Uterus (tissue), 4 donors: ENCODE results near the gene POLD3. TPM values are rescaled to one million over a fixed set of nuclear protein-coding genes. Genes with fewer than 3 reads are reported as not detected.

ENCODE experiments used
- DNase-seq, 2 donors: peaks; one replicate each; pipeline ENCODE4 v3.0.0-alpha.2; 2019 to 2020
- H3K27ac ChIP-seq, 2 donors: fragments of 200-600 bp; sonication (generic); 1 replicate in 1 of 2; 2 replicates in 1 of 2; pipeline ENCODE4 v1.5.1; 2016 to 2018
- H3K27me3 ChIP-seq, 2 donors: fragments of 200-600 bp; sonication (generic); one replicate each; pipeline ENCODE4 v1.5.1; 2018 to 2019; ENCODE audit warnings: control low read depth in 1 of 2
- H3K36me3 ChIP-seq, 2 donors: fragments of 200-600 bp; sonication (generic); one replicate each; pipeline ENCODE4 v1.5.1; 2019; ENCODE audit warnings: control low read depth in 1 of 2
- H3K4me1 ChIP-seq, 2 donors: fragments of 200-600 bp; sonication (generic); one replicate each; pipeline ENCODE4 v1.5.1; 2018 to 2019; ENCODE audit warnings: control low read depth in 1 of 2
- H3K4me3 ChIP-seq, 2 donors: fragments of 200-600 bp; sonication (generic); 1 replicate in 1 of 2; 2 replicates in 1 of 2; pipeline ENCODE4 v1.5.1; 2018 to 2019; ENCODE audit warnings: mild to moderate bottlenecking in 1 of 2
- H3K9me3 ChIP-seq, 2 donors: fragments of 200-600 bp; sonication (generic); one replicate each; pipeline ENCODE4 v1.5.1; 2019; ENCODE audit warnings: control low read depth in 1 of 2
- CTCF ChIP-seq, 4 experiments: fragments of 200-600 bp in 2 of 4; fragments of 450-650 bp in 2 of 4; sonication (generic) in 2 of 4; IDR thresholded peaks; one replicate each; pipeline ENCODE4 v1.5.1; 2016 to 2019; ENCODE audit warnings: antibody characterized with exemption in 4 of 4, mild to moderate bottlenecking in 2 of 4, moderate library complexity in 1 of 4
- POLR2A ChIP-seq, 2 donors: fragments of 450-650 bp; IDR thresholded peaks; one replicate each; pipeline ENCODE4 v1.6.1; 2016; ENCODE audit warnings: antibody characterized with exemption in 2 of 2, mild to moderate bottlenecking in 1 of 2, moderate library complexity in 1 of 2
- intact Hi-C: fragments of 100-400 bp; cut with DNase I; formaldehyde crosslinking; loops from one replicate; pipeline ENCODE4 v1.15.1; 2023; ENCODE audit warnings: low total_unique reads
- total RNA-seq, 4 donors: library from RNA; depleted of rRNA in 3 of 4; stranded (reverse); fragments of >200 nt in 3 of 4; gene quantifications; one replicate each; pipeline versions ENCODE4 v1.1.0 to v1.2.4, GENCODE V29; 2014 to 2023
- donor health status: DM: yes; HTN: yes; CAD: no.

Gene POLD3, protein sequence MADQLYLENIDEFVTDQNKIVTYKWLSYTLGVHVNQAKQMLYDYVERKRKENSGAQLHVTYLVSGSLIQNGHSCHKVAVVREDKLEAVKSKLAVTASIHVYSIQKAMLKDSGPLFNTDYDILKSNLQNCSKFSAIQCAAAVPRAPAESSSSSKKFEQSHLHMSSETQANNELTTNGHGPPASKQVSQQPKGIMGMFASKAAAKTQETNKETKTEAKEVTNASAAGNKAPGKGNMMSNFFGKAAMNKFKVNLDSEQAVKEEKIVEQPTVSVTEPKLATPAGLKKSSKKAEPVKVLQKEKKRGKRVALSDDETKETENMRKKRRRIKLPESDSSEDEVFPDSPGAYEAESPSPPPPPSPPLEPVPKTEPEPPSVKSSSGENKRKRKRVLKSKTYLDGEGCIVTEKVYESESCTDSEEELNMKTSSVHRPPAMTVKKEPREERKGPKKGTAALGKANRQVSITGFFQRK
- total RNA-seq, result 10 to 100 TPM; 10.3 to 32.1 (median 21.3) TPM

GRCh38 chr11:74592441-74593362 is at the start of gene POLD3:
POLD3 (plus strand) TSS chr11:74592582; CDS start chr11:74592659, 77 bp downstream.
- Histone ChIP-seq H3K27me3 (no peaks in the 10 kb centered on the region), H3K36me3 (no peaks in the 10 kb centered on the region), H3K4me3 (peak within 1 kb of the TSS; percentile 70 to 92), H3K9me3 (no peaks in the 10 kb centered on the region), H3K4me1 (peaks cover 0 to 5% of the 10 kb centered on the region in 2 donors), H3K27ac (peak within 1 kb of the TSS; percentile 58 to 81)
- TF ChIP-seq CTCF (IDR thresholded peaks at IDR 0.05) (peak in 2 of 4 experiments; percentile 12 to 22), POLR2A (IDR thresholded peaks at IDR 0.05) (peak in 1 of 2 donors; percentile 54)
- peak; percentile 91 to 94 for DNase-seq
- intact Hi-C loops, result no loop called here

GRCh38 chr11:74543991-74544390 is 48.4 kb upstream of the POLD3 start:
- no peak for TF ChIP-seq CTCF (IDR thresholded peaks at IDR 0.05)
- intact Hi-C loops, result no loop called here

DNA sequence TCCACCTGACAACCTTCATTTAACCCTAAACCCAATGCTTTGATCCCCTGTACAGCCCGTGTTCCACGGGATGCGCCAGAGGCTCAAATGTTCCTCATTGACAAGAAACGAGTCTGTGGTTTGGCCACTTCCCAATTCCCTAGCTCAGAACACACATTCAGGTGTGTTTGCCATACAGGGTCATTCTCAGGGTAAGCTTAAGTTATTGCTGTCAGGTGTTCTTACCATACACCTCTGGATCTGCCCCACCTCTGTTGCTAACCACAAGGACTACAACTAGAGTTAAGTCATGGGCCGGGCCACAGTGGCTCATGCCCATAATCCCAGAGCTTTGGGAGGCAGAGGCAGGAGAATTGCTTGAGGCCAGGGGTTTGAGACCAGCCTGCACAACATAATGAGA is 45.6 kb upstream of the POLD3 start:
- Histone ChIP-seq H3K4me3 (no peak overlapping the region), H3K27me3 (no peaks in the 10 kb centered on the region), H3K36me3 (no peaks in the 10 kb centered on the region), H3K4me1 (no peaks in the 10 kb centered on the region), H3K9me3 (no peaks in the 10 kb centered on the region), H3K27ac (no peak overlapping the region)
- DNase-seq, result no peak
- intact Hi-C loops, result no loop called here
- TF ChIP-seq POLR2A (IDR thresholded peaks at IDR 0.05) (no peak), CTCF (IDR thresholded peaks at IDR 0.05) (no peak)

More at GRCh38 chr11:74543991-74544390, 48.4 kb upstream of the POLD3 start:
- no peak for DNase-seq
- no peaks in the 10 kb centered on the region for H3K4me1 ChIP-seq
- no peak overlapping the region for H3K27ac ChIP-seq
- no peaks in the 10 kb centered on the region for H3K27me3 ChIP-seq
- no peaks in the 10 kb centered on the region for H3K36me3 ChIP-seq
- H3K9me3 ChIP-seq, result no peaks in the 10 kb centered on the region
- H3K4me3 ChIP-seq, result no peak overlapping the region

GRCh38 chr11:74550991-74551753 is 41.2 kb upstream of the POLD3 start:
- H3K36me3 ChIP-seq, result no peaks in the 10 kb centered on the region
- no peak overlapping the region for H3K27ac ChIP-seq
- H3K9me3 ChIP-seq, result no peaks in the 10 kb centered on the region
- no peaks in the 10 kb centered on the region for H3K27me3 ChIP-seq
- no peaks in the 10 kb centered on the region for H3K4me1 ChIP-seq
- H3K4me3 ChIP-seq, result no peak overlapping the region
- no peak for TF ChIP-seq CTCF (IDR thresholded peaks at IDR 0.05)
- no peak for TF ChIP-seq POLR2A (IDR thresholded peaks at IDR 0.05)
- intact Hi-C loops, result no loop called here
- DNase-seq, result no peak
